Epithelial cell of proximal tubule (primary cell): Measurements from ENCODE around the gene KIF19. TPM values are rescaled to one million over a fixed set of nuclear protein-coding genes. Genes with fewer than 3 reads are reported as not detected.

Source experiments
- DNase-seq: peaks from one replicate; pipeline ENCODE4 v3.0.0-alpha.2; 2011; ENCODE audit warnings: low read depth
- H3K4me3 ChIP-seq: 2 replicates; pipeline ENCODE4 v1.5.1; 2011; ENCODE audit warnings: low read depth, mild to moderate bottlenecking, low read length
- CTCF ChIP-seq: conservative IDR thresholded peaks from 2 replicates; pipeline ENCODE4 v1.5.1; 2012; ENCODE audit warnings: low read depth, mild to moderate bottlenecking, low read length
- total RNA-seq: library from RNA; depleted of rRNA; stranded (reverse); fragments of >200 nt; gene quantifications from 2 replicates; pipeline ENCODE4 v1.2.3, GENCODE V29; 2015

KIF19 gene
- total RNA-seq, 1 donor from 2014 or later, result not detected

DNA sequence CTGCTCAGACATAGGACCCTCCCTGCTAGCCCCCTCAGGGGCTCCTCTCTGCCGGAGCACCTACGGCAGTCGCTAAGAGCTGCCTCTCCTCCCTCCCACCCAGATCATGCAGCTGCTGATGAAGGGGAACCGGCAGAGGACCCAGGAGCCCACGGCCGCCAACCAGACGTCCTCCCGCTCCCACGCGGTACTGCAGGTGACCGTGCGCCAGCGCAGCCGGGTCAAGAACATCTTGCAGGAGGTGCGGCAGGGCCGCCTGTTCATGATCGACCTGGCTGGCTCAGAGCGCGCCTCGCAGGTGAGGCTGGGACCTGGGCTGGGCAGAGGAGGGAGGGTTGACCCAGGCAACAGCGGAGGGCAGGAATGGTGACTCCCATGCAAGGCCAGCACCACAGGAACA, 18.6 kb downstream of the KIF19 start:
- no peak for TF ChIP-seq CTCF
- DNase-seq, result no peak

GRCh38 chr17:74345433-74346241, 19.6 kb downstream of the KIF19 start:
- DNase-seq, result no peak
- H3K4me3 ChIP-seq, result no peak overlapping the region
- no peak for TF ChIP-seq CTCF

More for the DNA sequence above, 18.6 kb downstream of the KIF19 start:
- no peak overlapping the region for H3K4me3 ChIP-seq

- TF ChIP-seq CTCF, result no peak
- DNase-seq, result no peak
- no peak overlapping the region for H3K4me3 ChIP-seq
Observed at GRCh38 chr17:74347646-74348045, 21.6 kb downstream of the KIF19 start.

DNA sequence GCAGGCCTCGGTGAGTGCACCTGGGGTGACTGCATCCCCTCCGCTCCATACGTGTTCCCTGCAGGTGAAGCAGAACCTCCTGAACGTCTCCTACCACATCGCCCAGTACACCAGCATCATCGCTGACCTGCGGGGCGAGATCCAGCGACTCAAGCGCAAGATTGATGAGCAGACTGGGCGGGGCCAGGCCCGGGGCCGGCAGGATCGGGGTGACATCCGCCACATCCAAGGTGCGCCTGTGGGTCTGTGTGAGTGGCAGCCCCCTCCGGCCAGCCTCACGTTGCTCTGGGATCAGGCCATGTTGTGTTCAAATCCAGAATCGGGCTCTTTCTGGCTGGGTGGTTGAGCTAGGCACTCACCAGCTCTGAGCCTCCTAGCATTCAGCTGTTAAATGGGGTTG, 23.1 kb downstream of the KIF19 start:
- DNase-seq, result no peak
- TF ChIP-seq CTCF, result no peak
- no peak overlapping the region for H3K4me3 ChIP-seq

- no peak overlapping the region for H3K4me3 ChIP-seq
- TF ChIP-seq CTCF, result no peak
- no peak for DNase-seq
Observed at GRCh38 chr17:74350486-74350885, 24.5 kb downstream of the KIF19 start.

DNA sequence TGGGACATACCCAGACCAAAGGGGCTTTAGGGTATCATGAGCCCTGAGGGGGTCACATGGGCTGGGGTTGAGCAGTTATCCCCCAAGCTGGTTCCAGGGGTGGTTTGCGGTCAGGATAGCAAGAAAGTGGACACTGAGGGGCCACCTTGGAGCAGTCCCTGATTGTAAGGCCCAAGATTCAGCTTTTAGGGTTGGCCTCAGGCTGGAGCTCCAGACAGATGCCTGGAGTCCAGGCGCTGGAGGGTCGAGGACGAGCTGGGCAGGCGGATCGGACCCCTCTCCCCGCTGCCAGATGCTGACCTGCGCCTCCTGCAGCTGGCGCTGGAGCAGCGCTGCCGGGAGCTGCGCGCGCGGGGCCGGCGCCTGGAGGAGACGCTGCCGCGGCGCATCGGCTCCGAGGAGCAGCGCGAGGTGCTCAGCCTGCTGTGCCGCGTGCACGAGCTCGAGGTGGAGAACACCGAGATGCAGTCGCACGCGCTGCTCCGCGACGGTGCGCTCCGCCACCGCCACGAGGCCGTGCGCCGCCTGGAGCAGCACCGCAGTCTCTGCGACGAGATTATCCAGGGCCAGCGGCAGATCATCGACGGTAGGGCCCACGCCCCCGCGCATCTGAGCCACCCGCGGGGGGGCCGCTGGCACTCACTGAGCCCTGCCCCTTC, 25.7 kb downstream of the KIF19 start:
- DNase-seq, result no peak
- H3K4me3 ChIP-seq, result no peak overlapping the region
- no peak for TF ChIP-seq CTCF
